Activated T-cell treated with anti-CD3 and anti-CD28 coated beads, Interleukin-2, amount 50 U/mL, for 72 hours (primary cell): ENCODE data around the gene IP6K3. TPM values are rescaled to one million over a fixed set of nuclear protein-coding genes. Genes with fewer than 3 reads are reported as not detected.

Experiments used
- ATAC-seq, 2 donors: fragments of 150-1000 bp; cut with Tn5 transposase; replicated peaks in 1 of 2; 2 replicates each; pipeline ENCODE4 v1.10.0; 2021; ENCODE audit warnings: moderate library complexity in 2 of 2, mild to moderate bottlenecking in 1 of 2
- DNase-seq, 2 donors: peaks; one replicate each; pipeline ENCODE4 v3.0.0; 2021 to 2022; ENCODE audit warnings: mixed read lengths in 1 of 2
- H3K27ac Mint-ChIP-seq: one replicate; pipeline ENCODE4 v1.8.0; 2022; ENCODE audit warnings: mild to moderate bottlenecking, moderate library complexity, mixed read lengths
- H3K27me3 Mint-ChIP-seq: one replicate; pipeline ENCODE4 v1.8.0; 2022; ENCODE audit warnings: low read depth, mixed read lengths
- H3K36me3 Mint-ChIP-seq, 2 donors: one replicate each; pipeline ENCODE4 v1.8.0; 2022; ENCODE audit warnings: mixed read lengths in 2 of 2, mild to moderate bottlenecking in 1 of 2; ENCODE audit not compliant: insufficient read depth in 2 of 2
- H3K4me1 Mint-ChIP-seq: one replicate; pipeline ENCODE4 v1.8.0; 2022; ENCODE audit warnings: low read depth, mixed read lengths
- H3K4me3 Mint-ChIP-seq, 2 donors: one replicate each; pipeline ENCODE4 v1.8.0; 2022; ENCODE audit warnings: mild to moderate bottlenecking in 2 of 2, mixed read lengths in 2 of 2, moderate library complexity in 2 of 2
- H3K9me3 Mint-ChIP-seq, 2 donors: one replicate each; pipeline ENCODE4 v1.8.0; 2022; ENCODE audit warnings: mixed read lengths in 2 of 2
- total RNA-seq, 2 donors: library from RNA; stranded (reverse); gene quantifications; one replicate each; pipeline ENCODE4 v1.2.3, GENCODE V29; 2022

Gene IP6K3
- total RNA-seq, 2 donors from 2014 or later, result not detected

DNA sequence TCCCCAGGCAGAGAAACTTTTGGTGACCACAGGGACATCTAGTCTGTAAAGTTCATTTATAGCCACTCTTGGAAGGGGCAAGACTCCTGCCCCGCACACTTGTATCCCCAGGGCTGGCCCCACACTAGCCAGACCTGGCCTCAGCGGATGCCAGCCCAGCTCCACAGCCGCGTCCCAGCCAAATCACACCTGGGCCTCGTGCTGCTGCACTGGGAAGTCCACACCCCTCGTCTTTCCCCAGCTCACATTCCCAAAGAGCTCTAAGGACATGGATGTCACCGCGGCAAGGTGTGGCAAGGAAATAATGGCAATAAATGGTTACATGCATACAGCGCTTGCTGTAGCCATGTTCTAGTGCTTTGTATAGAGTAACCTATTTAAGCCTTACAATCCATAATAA lies 8.6 kb downstream of the IP6K3 start:
- no peak overlapping the region for H3K27ac Mint-ChIP-seq
- H3K9me3 Mint-ChIP-seq, result no peaks in the 10 kb centered on the region
- no peaks in the 10 kb centered on the region for H3K4me1 Mint-ChIP-seq
- DNase-seq, result no peak
- H3K4me3 Mint-ChIP-seq, result no peak overlapping the region
- no peaks in the 10 kb centered on the region for H3K36me3 Mint-ChIP-seq
- peaks cover 13% of the 10 kb centered on the region for H3K27me3 Mint-ChIP-seq
- no peak for ATAC-seq

DNA sequence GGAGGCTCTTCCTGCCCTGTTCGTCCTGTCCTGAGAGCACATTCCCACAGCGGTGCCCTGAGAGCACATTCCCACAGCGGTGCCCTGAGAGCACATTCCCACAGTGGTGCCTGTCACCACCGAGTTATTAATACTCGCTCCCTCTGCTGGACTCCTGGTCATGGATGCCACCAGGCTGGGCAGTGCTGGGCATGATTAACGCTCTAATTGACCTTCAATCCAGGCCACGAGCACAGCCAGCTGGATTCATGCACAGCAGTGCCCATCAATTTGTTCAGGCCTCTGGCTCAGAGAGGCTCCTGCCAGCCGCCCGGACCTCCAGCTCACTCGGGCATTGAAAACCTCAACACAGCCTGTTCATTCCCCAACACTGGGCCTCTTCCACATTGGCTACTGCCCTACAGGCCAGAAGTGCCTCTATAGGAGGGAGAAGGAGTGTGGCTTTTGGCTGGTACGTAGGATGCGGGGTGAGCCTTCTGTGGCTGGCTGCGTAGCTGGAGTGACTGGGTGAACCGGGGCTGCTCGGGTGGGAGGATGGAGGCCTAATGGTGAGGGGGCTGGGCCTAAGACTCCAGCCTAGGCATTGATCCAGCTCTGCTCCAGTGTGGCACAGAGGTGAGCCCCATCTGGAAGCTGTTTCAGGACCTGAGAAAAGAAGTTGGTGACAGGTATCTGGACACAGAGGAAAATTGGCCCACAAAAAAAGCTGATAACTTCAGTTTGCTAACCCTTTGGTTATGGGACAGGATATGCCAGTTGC lies 9.3 kb downstream of the IP6K3 start:
- H3K4me1 Mint-ChIP-seq, result no peaks in the 10 kb centered on the region
- H3K36me3 Mint-ChIP-seq, result no peaks in the 10 kb centered on the region
- no peak for ATAC-seq
- peaks cover 6% of the 10 kb centered on the region for H3K27me3 Mint-ChIP-seq
- H3K4me3 Mint-ChIP-seq, result no peak overlapping the region
- H3K9me3 Mint-ChIP-seq, result no peaks in the 10 kb centered on the region
- H3K27ac Mint-ChIP-seq, result no peak overlapping the region
- no peak for DNase-seq

DNA sequence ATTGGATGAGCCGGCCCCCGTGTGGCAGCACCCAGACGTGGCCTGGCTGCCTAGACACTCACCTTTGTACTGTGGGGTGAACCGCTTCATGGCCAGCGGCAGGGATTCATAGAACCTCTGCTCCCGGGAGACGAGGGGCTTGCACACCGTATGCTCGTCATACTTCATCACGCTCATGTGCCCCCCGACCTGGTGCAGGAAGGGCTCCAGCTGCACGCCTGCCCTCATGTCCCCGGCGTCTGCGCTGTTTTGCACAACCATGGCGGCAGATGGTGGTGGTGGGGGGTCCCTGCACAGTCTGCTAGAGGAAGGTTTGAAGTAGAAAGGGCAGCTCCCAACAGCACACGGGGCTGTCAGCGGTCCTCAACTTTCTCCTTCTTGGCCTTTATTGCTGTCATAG lies 11.5 kb downstream of the IP6K3 start:
- no peak overlapping the region for H3K4me3 Mint-ChIP-seq
- H3K4me1 Mint-ChIP-seq, result no peaks in the 10 kb centered on the region
- no peak for DNase-seq
- no peaks in the 10 kb centered on the region for H3K27me3 Mint-ChIP-seq
- H3K27ac Mint-ChIP-seq, result no peak overlapping the region
- ATAC-seq, result no peak
- no peaks in the 10 kb centered on the region for H3K36me3 Mint-ChIP-seq
- no peaks in the 10 kb centered on the region for H3K9me3 Mint-ChIP-seq

DNA sequence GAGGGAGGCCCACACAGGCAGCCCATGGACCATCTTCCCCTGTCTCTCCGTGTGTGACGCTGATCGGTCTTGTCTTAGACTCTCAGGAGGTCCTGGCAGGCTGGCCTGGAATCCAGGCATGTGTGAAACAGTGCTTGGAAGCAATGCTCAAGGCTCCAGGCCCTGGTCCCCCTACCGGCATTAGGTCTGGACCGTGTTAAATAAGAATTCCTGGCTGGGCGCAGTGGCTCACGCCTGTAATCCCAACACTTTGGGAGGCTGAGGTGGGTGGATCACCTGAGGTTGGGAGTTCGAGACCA lies 13.0 kb downstream of the IP6K3 start:
- Mint-ChIP-seq H3K4me1 (no peaks in the 10 kb centered on the region), H3K36me3 (no peaks in the 10 kb centered on the region), H3K9me3 (no peaks in the 10 kb centered on the region), H3K4me3 (no peak overlapping the region), H3K27ac (no peak overlapping the region), H3K27me3 (no peaks in the 10 kb centered on the region)
- ATAC-seq (no peak), DNase-seq (no peak)

DNA sequence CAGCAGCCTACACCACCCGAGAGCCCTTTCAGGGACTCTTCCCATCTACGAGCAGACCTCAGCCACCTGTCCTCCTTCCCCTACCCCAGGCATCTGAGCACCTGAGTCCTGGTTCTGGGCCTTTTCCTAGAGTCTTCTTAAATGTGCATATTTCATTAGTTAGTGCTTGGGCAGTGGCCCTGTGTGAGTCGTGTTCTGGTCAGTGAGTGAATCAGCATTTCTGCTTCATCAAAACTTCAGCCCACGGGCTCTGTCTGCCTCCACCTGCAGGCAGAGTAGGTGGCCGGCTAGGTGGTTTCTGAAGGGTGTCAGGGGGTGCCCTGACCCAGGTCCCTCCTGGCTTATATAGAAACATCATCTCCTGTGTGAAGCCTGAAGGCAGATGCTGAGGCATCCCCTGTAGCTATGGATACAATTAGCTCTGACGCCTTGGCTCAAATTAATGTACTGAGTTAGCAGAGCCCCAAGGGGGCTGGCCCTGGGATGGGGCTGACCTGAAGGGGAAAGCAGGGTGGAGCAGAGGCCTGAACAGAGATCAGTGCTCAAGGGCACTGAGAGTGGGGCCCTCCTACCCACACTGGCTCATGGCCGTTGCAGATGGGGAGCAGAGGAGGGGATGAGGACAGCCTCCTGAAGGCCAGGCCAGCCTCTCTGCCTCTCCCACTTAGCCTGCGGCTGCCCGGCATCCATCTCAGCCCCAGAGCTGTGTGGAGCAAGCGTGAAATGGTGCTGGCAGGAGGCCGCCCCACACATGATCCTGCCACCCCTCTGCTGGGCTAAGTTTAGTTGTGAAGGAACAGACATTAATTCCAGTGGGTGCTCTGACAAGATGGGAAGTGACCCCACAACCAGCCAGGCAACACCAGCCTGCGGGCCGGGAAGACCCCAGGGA lies 13.6 kb downstream of the IP6K3 start:
- no peaks in the 10 kb centered on the region for H3K27me3 Mint-ChIP-seq
- H3K36me3 Mint-ChIP-seq, result no peaks in the 10 kb centered on the region
- no peaks in the 10 kb centered on the region for H3K4me1 Mint-ChIP-seq
- H3K27ac Mint-ChIP-seq, result no peak overlapping the region
- no peaks in the 10 kb centered on the region for H3K9me3 Mint-ChIP-seq
- no peak overlapping the region for H3K4me3 Mint-ChIP-seq
- DNase-seq (no peak), ATAC-seq (no peak)

DNA sequence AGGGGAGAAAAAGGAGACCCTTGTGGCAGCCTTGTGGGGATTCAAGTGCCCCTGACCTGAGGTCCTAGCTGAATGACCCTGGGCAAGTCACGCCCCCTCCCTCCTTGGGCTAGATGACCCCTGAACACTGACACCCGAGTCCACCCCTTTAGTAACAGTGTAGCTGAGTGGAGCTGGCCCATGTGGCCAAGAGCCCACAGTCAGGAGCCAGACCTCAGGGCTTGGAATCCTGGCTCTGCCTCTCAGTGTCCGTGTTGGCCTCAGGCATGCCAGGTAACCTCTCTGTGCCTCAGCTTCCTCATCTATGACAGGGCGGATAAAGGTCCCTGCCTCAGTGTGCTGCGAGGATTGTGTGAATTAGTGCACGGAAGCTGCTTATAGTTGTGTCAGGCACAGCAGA lies 14.3 kb downstream of the IP6K3 start:
- DNase-seq, result no peak
- H3K27me3 Mint-ChIP-seq, result no peaks in the 10 kb centered on the region
- H3K36me3 Mint-ChIP-seq, result no peaks in the 10 kb centered on the region
- ATAC-seq, result no peak
- H3K4me1 Mint-ChIP-seq, result no peaks in the 10 kb centered on the region
- H3K27ac Mint-ChIP-seq, result no peak overlapping the region
- H3K4me3 Mint-ChIP-seq, result no peak overlapping the region
- H3K9me3 Mint-ChIP-seq, result no peaks in the 10 kb centered on the region

DNA sequence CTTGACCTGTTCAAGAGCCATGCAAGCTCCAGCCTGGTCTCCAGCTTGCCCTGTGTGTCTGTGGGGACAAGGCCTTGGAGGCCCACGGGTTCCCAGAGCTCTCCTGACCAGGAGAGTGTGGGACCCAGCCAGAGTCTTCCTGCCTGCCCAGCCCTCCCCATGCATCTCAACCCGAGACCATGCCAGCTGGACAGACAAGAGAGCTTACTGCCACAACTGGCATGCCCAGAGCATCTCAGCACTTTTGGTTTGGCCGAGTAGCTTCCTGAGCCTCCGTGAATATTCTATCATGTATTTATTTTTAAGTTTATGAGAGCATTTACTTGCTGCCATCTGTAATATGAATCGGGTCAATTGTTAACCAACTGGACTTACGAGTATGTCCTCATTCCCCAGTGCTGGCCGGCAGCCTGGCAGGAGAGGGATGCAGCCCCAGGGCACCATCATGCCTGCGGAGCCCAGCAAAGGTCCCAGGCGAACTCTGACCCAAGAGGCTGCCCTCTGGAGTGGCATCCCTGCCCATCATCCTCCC lies 14.9 kb downstream of the IP6K3 start:
- Mint-ChIP-seq H3K4me3 (no peak overlapping the region), H3K27ac (no peak overlapping the region)
- ATAC-seq, result no peak

DNA sequence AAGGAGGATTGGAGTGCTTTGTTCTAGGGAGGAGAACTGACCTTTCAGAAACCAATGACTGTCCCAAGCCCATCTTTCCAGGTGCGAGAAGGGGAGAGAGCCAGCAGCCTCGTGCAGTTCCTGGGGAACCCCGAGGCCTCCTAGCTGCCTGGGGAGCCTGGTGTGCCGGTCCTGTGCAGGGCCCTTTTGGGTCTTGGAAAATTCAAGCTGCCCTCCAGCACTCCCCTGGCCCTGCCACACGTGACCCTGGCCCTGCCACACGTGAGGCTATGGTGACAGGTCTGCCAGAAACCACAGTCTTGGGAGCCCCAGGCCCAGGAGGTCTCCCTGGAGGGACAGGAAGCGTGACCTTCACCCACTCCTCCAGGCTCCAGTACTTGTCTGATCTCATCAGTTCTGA lies 15.7 kb downstream of the IP6K3 start:
- no peaks in the 10 kb centered on the region for H3K27me3 Mint-ChIP-seq
- DNase-seq (no peak), ATAC-seq (no peak)
- no peak overlapping the region for H3K4me3 Mint-ChIP-seq
- no peaks in the 10 kb centered on the region for H3K4me1 Mint-ChIP-seq
- H3K27ac Mint-ChIP-seq, result no peak overlapping the region
- H3K36me3 Mint-ChIP-seq, result no peaks in the 10 kb centered on the region
- no peaks in the 10 kb centered on the region for H3K9me3 Mint-ChIP-seq

More for the DNA sequence above, 14.9 kb downstream of the IP6K3 start:
- H3K36me3 Mint-ChIP-seq, result no peaks in the 10 kb centered on the region
- H3K4me1 Mint-ChIP-seq, result no peaks in the 10 kb centered on the region
- H3K9me3 Mint-ChIP-seq, result no peaks in the 10 kb centered on the region
- DNase-seq, result no peak
- H3K27me3 Mint-ChIP-seq, result no peaks in the 10 kb centered on the region

DNA sequence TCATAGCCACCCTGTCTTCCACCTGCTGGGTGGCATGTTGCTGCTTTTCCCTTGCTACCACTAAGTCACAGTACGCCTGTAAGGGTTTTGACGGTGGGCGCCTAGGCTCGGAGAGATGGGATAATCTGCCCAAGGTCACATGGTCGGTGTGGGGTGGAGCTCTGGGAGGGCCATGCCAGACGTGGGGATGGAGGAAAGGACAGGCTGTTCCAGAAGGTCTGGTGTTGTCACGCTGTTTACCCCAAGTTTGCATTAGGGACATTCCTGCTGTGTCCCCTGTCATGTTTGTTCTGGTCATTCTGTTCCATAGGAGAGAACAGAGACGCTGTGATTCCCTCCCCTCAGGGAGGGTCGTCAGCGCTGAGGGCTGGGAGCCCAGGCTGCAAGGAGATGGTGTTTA lies 16.1 kb downstream of the IP6K3 start:
- DNase-seq, result no peak
- Mint-ChIP-seq H3K9me3 (no peaks in the 10 kb centered on the region), H3K36me3 (no peaks in the 10 kb centered on the region), H3K4me3 (no peak overlapping the region), H3K4me1 (no peaks in the 10 kb centered on the region), H3K27ac (no peak overlapping the region), H3K27me3 (no peaks in the 10 kb centered on the region)
- no peak for ATAC-seq

DNA sequence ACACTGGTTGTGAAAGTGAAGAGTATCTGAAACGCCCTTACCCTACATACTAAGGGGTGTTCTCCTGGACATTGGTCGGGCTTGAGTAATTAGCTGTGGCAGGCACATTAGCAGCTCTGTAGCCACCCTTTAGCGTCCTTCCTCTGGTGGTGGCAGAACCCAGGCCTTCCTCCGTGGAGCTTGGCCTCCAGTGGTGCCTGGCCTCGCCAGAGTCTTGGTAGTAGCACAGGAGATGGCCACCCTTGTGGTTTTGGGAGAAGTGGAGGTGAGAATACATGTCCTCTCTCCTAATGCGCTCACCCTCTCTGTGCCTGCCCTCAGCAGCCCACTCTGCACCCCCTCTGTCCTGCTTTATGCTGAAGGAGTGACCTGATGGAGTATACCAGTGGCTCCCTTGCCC lies 17.6 kb downstream of the IP6K3 start:
- DNase-seq (no peak), ATAC-seq (no peak)
- Mint-ChIP-seq H3K27me3 (no peaks in the 10 kb centered on the region), H3K4me3 (no peak overlapping the region), H3K36me3 (no peaks in the 10 kb centered on the region), H3K4me1 (peaks cover 8% of the 10 kb centered on the region), H3K27ac (no peak overlapping the region), H3K9me3 (no peaks in the 10 kb centered on the region)

DNA sequence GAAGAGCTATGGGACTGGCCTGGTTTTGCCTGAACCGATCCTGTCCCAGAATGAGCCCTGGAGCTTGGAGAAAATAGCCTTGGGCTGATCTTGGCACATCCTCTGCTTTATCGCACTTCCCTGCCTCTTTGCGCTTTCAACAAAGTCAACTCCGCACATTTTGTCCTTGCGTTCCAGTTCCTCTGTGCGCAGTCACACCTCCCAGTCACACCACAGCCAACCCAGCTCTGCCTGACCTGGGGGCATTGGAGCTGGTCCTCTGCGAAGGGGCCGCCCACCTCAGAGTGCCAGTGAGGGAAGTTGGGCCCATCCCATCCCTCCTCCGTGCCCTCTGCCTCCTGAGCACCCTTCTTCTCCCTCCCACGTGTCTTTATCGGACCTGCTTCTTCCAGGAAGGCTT lies 18.3 kb downstream of the IP6K3 start:
- Mint-ChIP-seq H3K36me3 (no peaks in the 10 kb centered on the region), H3K9me3 (no peaks in the 10 kb centered on the region), H3K4me1 (peaks cover 14% of the 10 kb centered on the region), H3K27ac (no peak overlapping the region), H3K27me3 (peaks cover 5% of the 10 kb centered on the region), H3K4me3 (no peak overlapping the region)
- DNase-seq (no peak), ATAC-seq (no peak)

DNA sequence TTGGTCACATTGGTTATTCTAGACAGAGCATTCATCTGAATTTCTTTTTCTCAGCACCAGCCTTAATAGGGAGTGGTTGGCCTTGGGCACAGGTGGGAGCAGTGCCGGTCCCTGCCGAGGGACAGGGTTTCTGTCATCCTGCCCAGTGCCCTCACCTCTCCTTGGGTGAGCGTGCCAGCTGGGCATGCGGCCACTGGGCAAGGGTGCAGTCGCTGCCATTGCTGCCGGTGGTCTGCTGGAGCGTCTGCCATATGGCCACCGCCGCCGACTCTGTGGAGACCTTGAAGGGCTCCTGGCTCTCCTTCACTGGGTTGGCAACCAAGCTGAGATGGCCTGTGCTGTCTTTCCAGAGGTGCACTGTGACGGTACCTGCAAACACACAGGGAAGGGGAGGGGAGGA lies 18.8 kb downstream of the IP6K3 start:
- ATAC-seq (no peak), DNase-seq (no peak)
- no peak overlapping the region for H3K27ac Mint-ChIP-seq
- H3K36me3 Mint-ChIP-seq, result no peaks in the 10 kb centered on the region
- H3K27me3 Mint-ChIP-seq, result peaks cover 6% of the 10 kb centered on the region
- H3K9me3 Mint-ChIP-seq, result no peaks in the 10 kb centered on the region
- peaks cover 15% of the 10 kb centered on the region for H3K4me1 Mint-ChIP-seq
- H3K4me3 Mint-ChIP-seq, result no peak overlapping the region

DNA sequence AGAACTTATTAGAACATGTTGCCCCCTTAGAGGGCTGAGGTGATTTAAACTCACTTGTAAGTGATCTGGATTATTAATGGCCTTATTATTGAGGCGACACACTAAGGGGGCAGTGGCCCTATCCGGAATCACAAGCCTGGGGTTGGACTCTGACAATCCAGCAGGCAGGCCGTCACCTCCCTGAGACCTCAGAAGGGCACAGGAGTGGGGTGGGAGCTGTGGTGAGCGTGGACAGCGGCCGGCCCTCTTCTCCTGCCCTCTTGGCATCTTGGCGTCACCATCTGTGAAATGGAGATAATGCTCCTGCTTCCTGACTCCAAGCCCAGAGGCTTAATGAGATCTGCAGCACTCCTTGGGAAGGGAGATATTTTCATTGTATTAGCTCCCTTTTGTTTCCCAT lies 19.6 kb downstream of the IP6K3 start:
- no peak for ATAC-seq

More for the DNA sequence above, 19.6 kb downstream of the IP6K3 start:
- Mint-ChIP-seq H3K4me3 (no peak overlapping the region), H3K4me1 (peaks cover 15% of the 10 kb centered on the region), H3K27ac (no peak overlapping the region), H3K36me3 (no peaks in the 10 kb centered on the region), H3K9me3 (no peaks in the 10 kb centered on the region), H3K27me3 (peaks cover 6% of the 10 kb centered on the region)
- no peak for DNase-seq
